ENCODE measurements around the gene SYT5.

- no peak for TF ChIP-seq POLR2A (IDR thresholded peaks at IDR 0.05; ENCODE audit: low read depth, low read length)
- TF ChIP-seq FOXM1 (IDR thresholded peaks at IDR 0.05; ENCODE audit: low read depth, low read length): no peak
- TF ChIP-seq CTCF (IDR thresholded peaks at IDR 0.05 in 2 of 3, conservative IDR thresholded peaks at IDR 0.05 in 1 of 3; ENCODE audit: control insufficient read depth in 2 of 3, extremely low read depth in 1 of 3, insufficient read depth in 1 of 3, low read depth in 3 of 3, low read length in 3 of 3): no peak
- no peak for TF ChIP-seq YY1 (IDR thresholded peaks at IDR 0.05; ENCODE audit: low read depth, low read length)
- TF ChIP-seq ELK1 (IDR thresholded peaks at IDR 0.05; ENCODE audit: low read depth, low read length): no peak
Measured at GRCh38 chr19:55157064-55157908, 22.8 kb downstream of the SYT5 start, which contains the start of gene TNNI3.
